HEK293T (cell line): Measurements from ENCODE around the gene SLC4A11.

Experiments used
- FOXA1 ChIP-seq: fragments of 450-650 bp; IDR thresholded peaks from 2 replicates; pipeline ENCODE4 v1.6.1; 2016; ENCODE audit warnings: mild to moderate bottlenecking
- FOXK2 ChIP-seq: fragments of 450-650 bp; IDR thresholded peaks from 2 replicates; pipeline ENCODE4 v1.6.1; 2016; ENCODE audit warnings: mild to moderate bottlenecking
- HDGF ChIP-seq: fragments of 450-650 bp; IDR thresholded peaks from 2 replicates; pipeline ENCODE4 v1.6.1; 2017; ENCODE audit warnings: antibody characterized with exemption, borderline replicate concordance
- L3MBTL2 ChIP-seq: fragments of 450-650 bp; conservative IDR thresholded peaks from 2 replicates; pipeline ENCODE4 v1.6.1; 2016; ENCODE audit warnings: mild to moderate bottlenecking
- NFRKB ChIP-seq: fragments of 450-650 bp; IDR thresholded peaks from 2 replicates; pipeline ENCODE4 v1.6.1; 2016; ENCODE audit warnings: mild to moderate bottlenecking, moderate library complexity
- PKNOX1 ChIP-seq: fragments of 450-650 bp; IDR thresholded peaks from 2 replicates; pipeline ENCODE4 v1.6.1; 2016
- SP1 ChIP-seq: fragments of 450-650 bp; IDR thresholded peaks from 2 replicates; pipeline ENCODE4 v1.6.1; 2017
- SUZ12 ChIP-seq: fragments of 450-650 bp; IDR thresholded peaks from 2 replicates; pipeline ENCODE4 v1.6.1; 2016; ENCODE audit warnings: mild to moderate bottlenecking
- TARDBP ChIP-seq: fragments of 450-650 bp; IDR thresholded peaks from 2 replicates; pipeline ENCODE4 v1.6.1; 2016

- TF ChIP-seq FOXK2 (no peak), PKNOX1 (no peak), NFRKB (no peak), SP1 (no peak), FOXA1 (no peak), TARDBP (no peak), HDGF (no peak), SUZ12 (no peak), L3MBTL2 (no peak)
Measured at GRCh38 chr20:3223651-3223993, 15.4 kb downstream of the SLC4A11 start.
